ENCODE data around the gene AFF3. TPM values are rescaled to one million over a fixed set of nuclear protein-coding genes. Genes with fewer than 3 reads are reported as not detected.
"Not testable (repeated sequence)": the region's sequence is repeated elsewhere in the genome, so short reads cannot be mapped to it uniquely, and the experiment has no call there.

The AFF3 gene
- total and polyA plus RNA-seq, 2 of the 8 experiments (the other 6 are each of a cell fraction or from before 2014, with no cell fraction given): 0.27 to 3.0 TPM

- POLR2A ChIA-PET (ENCODE audit: partially characterized antibody); H4K20me1 ChIP-seq (replicated peaks in 1 of 2; ENCODE audit: control insufficient read depth in 1 of 2, insufficient read depth in 2 of 2, low read length in 2 of 2); H4K91ac ChIP-seq (replicated peaks; ENCODE audit: insufficient read length, low read length); H2BK20ac ChIP-seq (ENCODE audit: low read length); H2AK5ac ChIP-seq (ENCODE audit: low read depth, low read length); H3K27ac ChIP-seq (ENCODE audit: low read depth, low read length); H3K27me3 ChIP-seq (replicated peaks in 1 of 4; ENCODE audit: control insufficient read depth in 3 of 4, extremely low read depth in 1 of 4, insufficient read depth in 3 of 4, low read length in 3 of 4); H3K4ac ChIP-seq (replicated peaks; ENCODE audit: insufficient read length, low read depth, low read length); H3K23me2 ChIP-seq (ENCODE audit: low read depth, low read length); H3K79me2 ChIP-seq (ENCODE audit: control insufficient read depth in 1 of 2, insufficient read depth in 2 of 2, low read length in 2 of 2); DNase-seq (ENCODE audit: low read depth in 1 of 2, low spot score in 2 of 2); H2BK15ac ChIP-seq (ENCODE audit: low read length); H2BK120ac ChIP-seq (replicated peaks; ENCODE audit: low read depth, low read length); H3K9ac ChIP-seq (replicated peaks in 1 of 4; ENCODE audit: extremely low read depth in 1 of 4, low read depth in 3 of 4, low read length in 3 of 4); H3K4me2 ChIP-seq (ENCODE audit: insufficient read depth in 1 of 2, low read depth in 2 of 2, low read length in 2 of 2); FAIRE-seq; H3K18ac ChIP-seq (ENCODE audit: extremely low read depth, low read length); H3K36me3 ChIP-seq (ENCODE audit: control insufficient read depth in 2 of 4, insufficient read depth in 4 of 4, low read length in 3 of 4); H3K56ac ChIP-seq (replicated peaks; ENCODE audit: insufficient read length, low read depth, low read length); H3K4me1 ChIP-seq (replicated peaks in 1 of 4; ENCODE audit: control insufficient read depth in 3 of 4, insufficient read depth in 4 of 4, low read length in 3 of 4); H3K9me3 ChIP-seq (ENCODE audit: insufficient read depth in 2 of 2, low read depth in 1 of 2, low read length in 1 of 2); H2BK12ac ChIP-seq (ENCODE audit: low read depth, low read length); H3K14ac ChIP-seq (ENCODE audit: insufficient read length); H4K5ac ChIP-seq (ENCODE audit: insufficient read length, low read depth, low read length); H2BK5ac ChIP-seq (ENCODE audit: low read depth, low read length); H3K4me3 ChIP-seq (ENCODE audit: extremely low read depth in 1 of 4, insufficient read depth in 2 of 4, low read depth in 3 of 4, low read length in 4 of 4); H2AFZ ChIP-seq (ENCODE audit: low read length); H3K79me1 ChIP-seq (ENCODE audit: low read depth, low read length); H3K23ac ChIP-seq (ENCODE audit: insufficient read length); H4K8ac ChIP-seq (ENCODE audit: extremely low read depth, insufficient read depth, low read length): not testable (repeated sequence)
- CTCF ChIA-PET (ENCODE audit: partially characterized antibody): interaction anchor here (0.7 kb wide), 1 partner anchor 93 kb away, joined by 4 read pairs; no protein-coding TSS in a partner anchor
- 83% methylated on average over 1 of the region's 1 CpG; no CpG with 5 or more reads in 1 of the 2 experiments for WGBS, 2 experiments (ENCODE audit: extremely low coverage in 1 of 2, insufficient coverage in 1 of 2, insufficient read length in 1 of 2, insufficient replicate concordance in 2 of 2, low coverage in 1 of 2, low lambda C conversion rate in 2 of 2, missing lambda C conversion rate in 1 of 2)
These were observed 368.7 kb downstream of the AFF3 start for GRCh38 chr2:99773642-99774041.
